ENCODE results near the gene DUSP1. TPM values are rescaled to one million over a fixed set of nuclear protein-coding genes. Genes with fewer than 3 reads are reported as not detected.
"Not testable (repeated sequence)": the region's sequence is repeated elsewhere in the genome, so short reads cannot be mapped to it uniquely, and the experiment has no call there.

DUSP1 gene
- total RNA-seq, 1 experiment from 2014 or later, result 10.3 TPM

DNA sequence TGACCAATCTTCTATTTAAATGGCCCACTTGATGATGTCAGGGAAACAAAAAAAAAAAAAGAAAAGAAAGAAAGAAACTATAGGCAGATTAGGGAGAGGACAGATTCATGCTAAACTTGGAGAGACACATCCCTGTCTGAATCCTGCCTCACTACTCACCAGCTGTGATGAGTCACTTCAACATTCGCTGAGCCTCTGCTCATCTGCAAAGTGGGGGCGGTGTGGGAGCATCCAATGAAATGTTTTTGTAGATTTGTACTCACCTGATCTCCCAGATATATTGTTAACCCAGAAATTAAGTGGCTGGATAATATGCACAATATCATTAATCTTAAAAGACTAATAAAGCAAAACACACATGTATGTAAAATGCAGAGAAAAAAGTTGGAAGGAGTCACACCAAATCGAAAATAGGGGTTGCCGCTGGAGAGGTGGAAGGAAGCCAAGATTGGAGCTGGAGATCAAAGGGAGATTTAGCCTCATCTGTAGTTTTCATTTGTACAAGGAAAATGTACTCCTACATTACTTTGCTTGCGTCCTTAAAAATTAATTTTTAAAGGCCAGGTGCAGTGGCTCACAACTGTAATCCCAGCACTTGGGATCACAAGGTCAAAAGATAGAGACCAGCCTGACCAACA lies 46.0 kb upstream of the DUSP1 start:
- intact Hi-C loops (cut with micrococcal nuclease; ENCODE audit: unreplicated experiment), result no loop called here
- H3K4me1 ChIP-seq (replicated peaks; ENCODE audit: insufficient read depth), result no peaks in the 10 kb centered on the region
- no peaks in the 10 kb centered on the region for H3K36me3 ChIP-seq (ENCODE audit: low read depth)
- no peak overlapping the region for H3K4me3 ChIP-seq
- POLR2A ChIA-PET (ENCODE audit: unreplicated experiment), result interaction anchor here (0.6 kb wide), 1 partner anchor 81 kb away, joined by 5 read pairs; no protein-coding TSS in a partner anchor
- BruUV-seq (replicated peaks), result no TSS peak
- no peaks in the 10 kb centered on the region for H3K79me2 ChIP-seq (ENCODE audit: low read depth)
- no peak overlapping the region for H2AFZ ChIP-seq
- H4K20me1 ChIP-seq (ENCODE audit: insufficient read depth), result no peaks in the 10 kb centered on the region
- H3F3A ChIP-seq (ENCODE audit: insufficient read depth, low read depth), result 0 out of 2 replicates have a peak, but pooled peaks cover 3% of the 10 kb centered on the region
- no peak overlapping the region for H3K4me2 ChIP-seq
- no peak for DNase-seq
- no peaks in the 10 kb centered on the region for H3K9me3 ChIP-seq (ENCODE audit: insufficient read depth, low read depth)
- TF ChIP-seq EZH2 (IDR thresholded peaks at IDR 0.05; ENCODE audit: low read depth), result no peak
- TF ChIP-seq, protein P1, sequence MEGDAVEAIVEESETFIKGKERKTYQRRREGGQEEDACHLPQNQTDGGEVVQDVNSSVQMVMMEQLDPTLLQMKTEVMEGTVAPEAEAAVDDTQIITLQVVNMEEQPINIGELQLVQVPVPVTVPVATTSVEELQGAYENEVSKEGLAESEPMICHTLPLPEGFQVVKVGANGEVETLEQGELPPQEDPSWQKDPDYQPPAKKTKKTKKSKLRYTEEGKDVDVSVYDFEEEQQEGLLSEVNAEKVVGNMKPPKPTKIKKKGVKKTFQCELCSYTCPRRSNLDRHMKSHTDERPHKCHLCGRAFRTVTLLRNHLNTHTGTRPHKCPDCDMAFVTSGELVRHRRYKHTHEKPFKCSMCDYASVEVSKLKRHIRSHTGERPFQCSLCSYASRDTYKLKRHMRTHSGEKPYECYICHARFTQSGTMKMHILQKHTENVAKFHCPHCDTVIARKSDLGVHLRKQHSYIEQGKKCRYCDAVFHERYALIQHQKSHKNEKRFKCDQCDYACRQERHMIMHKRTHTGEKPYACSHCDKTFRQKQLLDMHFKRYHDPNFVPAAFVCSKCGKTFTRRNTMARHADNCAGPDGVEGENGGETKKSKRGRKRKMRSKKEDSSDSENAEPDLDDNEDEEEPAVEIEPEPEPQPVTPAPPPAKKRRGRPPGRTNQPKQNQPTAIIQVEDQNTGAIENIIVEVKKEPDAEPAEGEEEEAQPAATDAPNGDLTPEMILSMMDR (conservative IDR thresholded peaks at IDR 0.05), result no peak
- no peak overlapping the region for H3K27ac ChIP-seq
- no peaks in the 10 kb centered on the region for H3K9me2 ChIP-seq (ENCODE audit: insufficient read depth)
- H3K27me3 ChIP-seq (ENCODE audit: insufficient read depth, low read depth), result no peaks in the 10 kb centered on the region
- CTCF ChIA-PET, result interaction anchor here (0.7 kb wide), 1 partner anchor 52 kb away, joined by 3 read pairs; no protein-coding TSS in a partner anchor

DNA sequence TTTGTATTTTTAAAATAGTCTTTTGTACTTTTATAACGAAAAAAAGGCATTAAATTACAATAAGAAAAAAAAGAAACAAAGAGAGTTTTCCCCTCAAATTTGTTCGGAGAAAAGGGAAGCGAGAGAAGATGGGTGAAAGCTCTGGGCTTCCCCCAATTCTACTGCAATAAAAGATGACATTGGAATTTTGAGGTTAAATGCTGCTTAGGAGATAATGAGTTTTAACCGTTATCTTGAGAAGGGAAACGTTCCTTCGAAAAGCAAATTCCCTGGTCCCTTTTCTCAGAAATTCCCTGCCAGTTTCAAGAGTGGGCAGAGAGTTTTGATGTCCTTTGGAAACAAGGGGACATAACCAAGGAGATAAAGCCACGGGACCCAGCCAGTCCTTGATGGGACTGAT lies 44.6 kb upstream of the DUSP1 start:
- Histone ChIP-seq H3K4me2 (no peak overlapping the region), H3K27me3 (ENCODE audit: insufficient read depth, low read depth) (no peaks in the 10 kb centered on the region), H3K36me3 (ENCODE audit: low read depth) (no peaks in the 10 kb centered on the region), H2AFZ (no peak overlapping the region), H3K9me3 (ENCODE audit: insufficient read depth, low read depth) (no peaks in the 10 kb centered on the region), H3K9me2 (ENCODE audit: insufficient read depth) (no peaks in the 10 kb centered on the region), H3F3A (ENCODE audit: insufficient read depth, low read depth) (0 out of 2 replicates have a peak, but pooled peaks cover 3% of the 10 kb centered on the region), H3K27ac (no peak overlapping the region), H3K4me1 (replicated peaks; ENCODE audit: insufficient read depth) (no peaks in the 10 kb centered on the region), H4K20me1 (ENCODE audit: insufficient read depth) (no peaks in the 10 kb centered on the region), H3K4me3 (no peak overlapping the region), H3K79me2 (ENCODE audit: low read depth) (no peaks in the 10 kb centered on the region)
- POLR2A ChIA-PET (ENCODE audit: unreplicated experiment), result no interaction called here
- no peak for TF ChIP-seq EZH2 (IDR thresholded peaks at IDR 0.05; ENCODE audit: low read depth)
- no peak for DNase-seq
- intact Hi-C loops (cut with micrococcal nuclease; ENCODE audit: unreplicated experiment), result no loop called here
- CTCF ChIA-PET, result no interaction called here
- BruUV-seq (replicated peaks), result no TSS peak

DNA sequence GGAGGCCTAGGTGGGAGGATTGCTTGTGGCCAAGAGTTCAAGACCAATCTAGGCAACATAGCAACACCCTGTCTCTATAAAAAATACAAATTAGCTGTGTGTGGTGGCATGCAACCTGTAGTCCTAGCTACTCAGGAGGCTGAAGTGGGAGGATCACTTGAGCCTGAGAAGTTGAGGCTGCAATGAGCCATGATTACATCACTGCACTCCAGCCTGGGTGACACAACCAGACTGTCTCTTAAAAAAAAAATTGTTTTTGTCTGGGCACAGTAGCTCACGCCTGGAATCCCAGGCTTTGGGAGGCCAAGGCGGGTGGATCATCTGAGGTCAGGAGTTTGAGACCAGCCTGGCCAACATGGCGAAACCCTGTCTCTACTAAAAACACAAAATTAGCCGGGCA lies 40.0 kb upstream of the DUSP1 start:
- H4K20me1 ChIP-seq (ENCODE audit: insufficient read depth); DNase-seq; H3K9me3 ChIP-seq (ENCODE audit: insufficient read depth, low read depth); POLR2A ChIA-PET (ENCODE audit: unreplicated experiment); H3K9me2 ChIP-seq (ENCODE audit: insufficient read depth); BruUV-seq (replicated peaks); H3K79me2 ChIP-seq (ENCODE audit: low read depth); H3K27me3 ChIP-seq (ENCODE audit: insufficient read depth, low read depth); H3K4me3 ChIP-seq; H3K27ac ChIP-seq; CTCF ChIA-PET; intact Hi-C loops (cut with micrococcal nuclease; ENCODE audit: unreplicated experiment); H3K36me3 ChIP-seq (ENCODE audit: low read depth); H3F3A ChIP-seq (ENCODE audit: insufficient read depth, low read depth); H3K4me2 ChIP-seq; H2AFZ ChIP-seq: not testable (repeated sequence)
- peaks cover 13% of the 10 kb centered on the region for H3K4me1 ChIP-seq (replicated peaks; ENCODE audit: insufficient read depth)

DNA sequence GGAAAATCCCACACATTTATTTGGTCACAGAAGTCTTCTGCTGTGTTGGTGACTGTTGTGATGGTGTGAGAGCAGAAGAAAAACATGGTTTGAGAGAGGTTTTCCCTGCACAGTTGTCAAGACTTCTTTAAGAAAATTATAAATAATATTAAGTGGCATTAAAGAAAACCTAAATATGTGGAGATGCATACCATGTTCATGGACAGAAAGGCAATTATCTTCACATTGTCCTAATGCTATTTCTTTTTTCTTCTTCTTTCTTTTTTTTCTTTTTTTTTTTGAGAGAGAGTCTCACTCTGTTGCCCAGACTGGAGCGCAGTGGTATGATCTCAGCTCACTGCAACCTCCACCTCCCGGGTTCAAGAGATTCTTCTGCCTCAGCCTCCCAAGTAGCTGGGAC lies 38.8 kb upstream of the DUSP1 start:
- TF ChIP-seq, protein P1 (conservative IDR thresholded peaks at IDR 0.05), result no peak
- TF ChIP-seq EZH2 (IDR thresholded peaks at IDR 0.05; ENCODE audit: low read depth), result no peak
- intact Hi-C loops (cut with micrococcal nuclease; ENCODE audit: unreplicated experiment), result no loop called here
- DNase-seq, result no peak
- no TSS peak for BruUV-seq (replicated peaks)
- H3K27ac ChIP-seq, result no peak overlapping the region
- no peaks in the 10 kb centered on the region for H3K79me2 ChIP-seq (ENCODE audit: low read depth)
- H3K4me2 ChIP-seq, result no peak overlapping the region
- H3K4me3 ChIP-seq, result no peak overlapping the region
- no peak overlapping the region for H2AFZ ChIP-seq
- H3F3A ChIP-seq (ENCODE audit: insufficient read depth, low read depth), result peaks cover 3% of the 10 kb centered on the region; the same call in 1 of the 2 replicates
- POLR2A ChIA-PET (ENCODE audit: unreplicated experiment), result interaction anchor here (0.5 kb wide), 1 partner anchor 52 kb away, joined by 3 read pairs; no protein-coding TSS in a partner anchor
- CTCF ChIA-PET, result no interaction called here
- H3K27me3 ChIP-seq (ENCODE audit: insufficient read depth, low read depth), result no peaks in the 10 kb centered on the region
- no peaks in the 10 kb centered on the region for H3K36me3 ChIP-seq (ENCODE audit: low read depth)
- H3K9me3 ChIP-seq (ENCODE audit: insufficient read depth, low read depth), result no peaks in the 10 kb centered on the region
- no peaks in the 10 kb centered on the region for H3K9me2 ChIP-seq (ENCODE audit: insufficient read depth)
- no peaks in the 10 kb centered on the region for H4K20me1 ChIP-seq (ENCODE audit: insufficient read depth)
- peaks cover 13% of the 10 kb centered on the region for H3K4me1 ChIP-seq (replicated peaks; ENCODE audit: insufficient read depth)
